Type B pancreatic cell (in vitro differentiated cells): ENCODE measurements around the gene SCYGR1. TPM values are rescaled to one million over a fixed set of nuclear protein-coding genes. Genes with fewer than 3 reads are reported as not detected.

ENCODE experiments used
- DNase-seq: peaks from one replicate; pipeline ENCODE4 v3.0.0; 2021; ENCODE audit warnings: mixed read lengths; ENCODE audit not compliant: unreplicated experiment; ENCODE audit errors: extremely low spot score
- H3K27ac Mint-ChIP-seq: 2 replicates; pipeline ENCODE4 v1.8.0; 2021; ENCODE audit warnings: mild to moderate bottlenecking, mixed read lengths
- H3K27me3 Mint-ChIP-seq: 2 replicates; pipeline ENCODE4 v1.8.0; 2021; ENCODE audit warnings: mixed read lengths
- H3K36me3 Mint-ChIP-seq: 2 replicates; pipeline ENCODE4 v1.8.0; 2021; ENCODE audit warnings: mixed read lengths
- H3K4me1 Mint-ChIP-seq: one replicate; pipeline ENCODE4 v1.8.0; 2021; ENCODE audit warnings: mixed read lengths; ENCODE audit not compliant: unreplicated experiment
- H3K4me3 Mint-ChIP-seq: 2 replicates; pipeline ENCODE4 v1.8.0; 2021; ENCODE audit warnings: mild to moderate bottlenecking, mixed read lengths
- H3K9me3 Mint-ChIP-seq: 2 replicates; pipeline ENCODE4 v1.8.0; 2021; ENCODE audit warnings: mixed read lengths
- total RNA-seq: library from RNA; stranded (reverse); gene quantifications from 2 replicates; pipeline ENCODE4 v1.2.1, GENCODE V29; 2021; ENCODE audit warnings: low replicate concordance
- TF ChIP-seq, protein P1 (sequence below): fragments of 200-600 bp; sonication (generic); conservative IDR thresholded peaks from 2 replicates; pipeline ENCODE4 v1.5.0; 2021; ENCODE audit warnings: antibody characterized with exemption, mild to moderate bottlenecking

SCYGR1 gene
- total RNA-seq, 1 donor from 2014 or later = not detected

DNA sequence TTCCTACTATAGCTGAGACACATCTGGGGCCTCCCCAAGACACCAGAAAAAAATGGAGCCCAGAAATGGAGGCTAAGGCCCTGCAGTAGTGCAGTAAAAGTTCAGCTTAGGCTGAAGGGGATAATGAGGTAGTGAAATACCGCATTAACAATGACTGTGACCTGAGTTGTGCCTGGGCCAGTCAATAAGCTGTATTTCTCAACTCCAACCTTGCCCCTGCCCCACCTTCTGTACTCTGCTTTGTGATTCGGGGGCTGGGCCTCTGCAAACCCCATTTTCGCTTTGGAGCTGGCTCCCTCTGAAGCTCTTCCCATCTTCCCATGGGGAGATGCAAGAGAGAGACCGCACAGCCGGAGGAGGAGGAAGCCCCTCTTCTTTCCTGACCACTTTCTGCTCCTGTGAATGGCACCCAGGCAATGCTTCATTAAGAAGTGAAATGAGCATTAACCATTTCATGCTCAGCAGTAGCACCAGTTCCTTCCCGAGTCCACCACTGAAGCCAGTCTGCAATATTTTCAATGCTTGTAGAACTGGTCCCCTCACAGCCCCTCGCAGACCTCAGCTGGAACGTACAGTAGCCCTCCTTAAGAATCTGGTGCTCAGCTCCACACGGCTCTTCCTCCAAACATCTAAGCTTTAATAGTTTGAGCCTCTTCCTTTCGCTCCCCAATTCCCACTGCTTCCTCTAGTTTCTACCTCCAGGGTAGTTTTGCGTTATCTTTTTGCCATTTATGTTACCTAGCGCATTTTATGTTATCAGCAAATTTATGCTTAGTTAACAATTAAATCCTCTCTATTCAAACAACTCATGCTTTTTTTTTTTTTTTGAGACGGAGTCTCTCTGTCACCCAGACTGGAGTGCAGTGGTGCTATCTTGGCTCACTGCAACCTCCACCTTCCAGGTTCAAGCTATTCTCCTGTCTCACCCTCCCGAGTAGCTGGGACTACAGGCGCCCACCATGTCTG lies 32.6 kb upstream of the SCYGR1 start:
- Mint-ChIP-seq H3K27me3 (no peaks in the 10 kb centered on the region), H3K27ac (no peak overlapping the region), H3K36me3 (no peaks in the 10 kb centered on the region), H3K9me3 (no peaks in the 10 kb centered on the region), H3K4me3 (no peak overlapping the region), H3K4me1 (no peaks in the 10 kb centered on the region)
- TF ChIP-seq, protein P1, sequence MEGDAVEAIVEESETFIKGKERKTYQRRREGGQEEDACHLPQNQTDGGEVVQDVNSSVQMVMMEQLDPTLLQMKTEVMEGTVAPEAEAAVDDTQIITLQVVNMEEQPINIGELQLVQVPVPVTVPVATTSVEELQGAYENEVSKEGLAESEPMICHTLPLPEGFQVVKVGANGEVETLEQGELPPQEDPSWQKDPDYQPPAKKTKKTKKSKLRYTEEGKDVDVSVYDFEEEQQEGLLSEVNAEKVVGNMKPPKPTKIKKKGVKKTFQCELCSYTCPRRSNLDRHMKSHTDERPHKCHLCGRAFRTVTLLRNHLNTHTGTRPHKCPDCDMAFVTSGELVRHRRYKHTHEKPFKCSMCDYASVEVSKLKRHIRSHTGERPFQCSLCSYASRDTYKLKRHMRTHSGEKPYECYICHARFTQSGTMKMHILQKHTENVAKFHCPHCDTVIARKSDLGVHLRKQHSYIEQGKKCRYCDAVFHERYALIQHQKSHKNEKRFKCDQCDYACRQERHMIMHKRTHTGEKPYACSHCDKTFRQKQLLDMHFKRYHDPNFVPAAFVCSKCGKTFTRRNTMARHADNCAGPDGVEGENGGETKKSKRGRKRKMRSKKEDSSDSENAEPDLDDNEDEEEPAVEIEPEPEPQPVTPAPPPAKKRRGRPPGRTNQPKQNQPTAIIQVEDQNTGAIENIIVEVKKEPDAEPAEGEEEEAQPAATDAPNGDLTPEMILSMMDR = no peak
- no peak for DNase-seq

DNA sequence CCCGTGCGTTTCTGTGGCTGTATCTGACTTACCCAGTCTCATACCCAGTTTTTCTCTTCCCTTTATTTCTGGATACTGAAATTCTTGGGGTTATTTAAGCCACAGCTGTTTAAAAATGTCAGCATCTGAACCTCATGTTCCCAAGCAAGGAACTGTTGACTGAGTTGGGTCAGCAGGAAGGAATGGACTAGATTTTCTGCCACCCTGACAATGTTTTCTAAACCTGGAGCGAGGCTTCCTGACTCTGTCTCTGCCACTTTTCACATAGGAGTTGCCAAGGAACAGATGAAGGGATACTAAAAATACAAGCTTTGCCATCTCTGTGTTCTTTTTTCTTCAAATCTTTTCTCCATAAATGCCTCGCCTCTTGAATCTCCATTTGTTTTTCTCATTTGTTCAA lies 29.0 kb upstream of the SCYGR1 start:
- TF ChIP-seq, protein P1 = no peak
- H3K27me3 Mint-ChIP-seq = peaks cover 4% of the 10 kb centered on the region
- no peaks in the 10 kb centered on the region for H3K36me3 Mint-ChIP-seq
- no peak for DNase-seq
- no peak overlapping the region for H3K4me3 Mint-ChIP-seq
- no peaks in the 10 kb centered on the region for H3K9me3 Mint-ChIP-seq
- no peak overlapping the region for H3K27ac Mint-ChIP-seq
- H3K4me1 Mint-ChIP-seq = no peaks in the 10 kb centered on the region

DNA sequence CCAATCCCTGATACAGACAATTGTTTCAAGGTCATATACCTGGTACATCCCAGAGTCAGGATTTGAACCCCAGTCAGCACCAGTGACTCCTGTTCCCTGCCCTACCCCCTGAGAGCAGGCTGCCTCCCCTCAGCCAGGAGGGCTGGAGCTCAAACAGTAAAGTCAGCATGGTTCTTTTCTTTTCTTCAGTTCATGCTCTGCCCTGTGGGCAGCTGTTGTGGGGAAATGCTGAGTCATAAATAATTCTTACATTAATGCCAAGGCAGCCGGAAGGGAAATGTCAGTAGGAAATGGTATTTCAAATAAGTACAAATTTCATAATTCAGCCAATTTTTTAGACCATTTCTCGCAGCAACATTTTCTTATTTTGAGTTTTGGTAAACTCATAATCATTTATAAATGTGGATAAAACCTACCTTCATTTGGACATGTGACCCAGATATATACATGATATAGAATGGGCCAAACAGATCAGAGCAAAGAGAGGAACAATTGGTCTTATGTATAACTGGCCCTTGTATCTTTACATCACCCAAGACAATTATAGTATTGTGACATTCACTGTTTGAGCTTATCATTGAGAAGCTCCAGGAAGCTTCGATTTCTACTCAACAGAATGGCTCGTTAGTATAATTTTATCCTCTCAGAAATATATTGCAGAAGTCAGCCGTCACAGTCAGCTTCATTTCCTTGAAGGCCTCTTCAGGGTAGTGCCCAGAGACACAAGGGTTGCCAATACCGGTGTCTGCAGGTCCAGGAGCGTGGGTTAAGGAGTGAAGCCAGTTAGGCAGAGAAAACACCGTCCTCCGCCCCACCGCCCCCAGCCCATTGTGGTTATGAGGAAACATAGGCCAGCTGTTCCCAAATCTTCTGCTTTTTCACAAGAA lies 28.0 kb upstream of the SCYGR1 start:
- Mint-ChIP-seq H3K4me3 (no peak overlapping the region), H3K4me1 (no peaks in the 10 kb centered on the region), H3K36me3 (no peaks in the 10 kb centered on the region), H3K9me3 (no peaks in the 10 kb centered on the region), H3K27me3 (peaks cover 4% of the 10 kb centered on the region), H3K27ac (no peak overlapping the region)
- TF ChIP-seq, protein P1 = no peak
- DNase-seq = no peak

DNA sequence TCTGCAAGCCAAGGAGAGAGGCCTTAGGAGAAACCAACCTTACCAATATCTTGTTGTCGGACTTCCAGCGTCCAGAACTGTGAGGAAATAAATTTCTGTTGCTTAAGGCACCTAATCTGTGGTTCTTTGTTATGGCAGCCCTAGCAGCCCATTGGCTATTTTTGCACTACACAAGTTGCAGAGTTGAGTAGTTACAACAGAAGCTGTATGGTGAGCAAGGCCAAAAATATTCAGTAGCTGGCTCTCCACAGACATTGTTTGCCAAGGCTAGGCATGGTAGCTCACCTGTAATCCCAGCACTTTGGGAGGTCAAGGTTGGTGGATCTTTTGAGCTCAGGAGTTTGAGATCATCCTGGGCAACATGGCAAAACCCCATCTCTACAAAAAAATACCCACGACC lies 27.1 kb upstream of the SCYGR1 start:
- TF ChIP-seq, protein P1 = no peak
- Mint-ChIP-seq H3K27me3 (peaks cover 4% of the 10 kb centered on the region), H3K36me3 (no peaks in the 10 kb centered on the region), H3K9me3 (no peaks in the 10 kb centered on the region), H3K4me3 (no peak overlapping the region), H3K27ac (no peak overlapping the region), H3K4me1 (no peaks in the 10 kb centered on the region)
- DNase-seq = no peak

DNA sequence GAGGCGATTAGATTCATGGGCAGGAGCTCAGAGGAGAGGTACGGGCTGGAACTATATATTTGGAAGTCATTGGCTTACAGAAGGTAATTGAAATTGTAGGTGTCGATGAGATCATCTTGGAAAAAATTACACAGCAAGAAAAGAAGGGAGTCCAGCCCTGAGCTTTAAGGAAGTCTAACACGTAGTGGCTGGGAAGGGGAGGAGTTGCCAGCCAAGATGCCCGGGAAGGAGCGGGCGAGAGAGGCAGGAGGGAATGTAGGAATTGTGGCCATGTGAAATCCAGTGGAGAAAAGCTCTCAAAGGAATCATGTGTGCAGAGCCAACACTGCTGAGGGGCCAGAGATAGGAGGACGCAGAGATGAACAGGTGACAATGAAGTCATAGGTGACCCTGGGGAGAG lies 25.6 kb upstream of the SCYGR1 start:
- H3K4me3 Mint-ChIP-seq = no peak overlapping the region
- no peak overlapping the region for H3K27ac Mint-ChIP-seq
- H3K27me3 Mint-ChIP-seq = peaks cover 4% of the 10 kb centered on the region
- no peaks in the 10 kb centered on the region for H3K36me3 Mint-ChIP-seq
- no peaks in the 10 kb centered on the region for H3K9me3 Mint-ChIP-seq
- no peaks in the 10 kb centered on the region for H3K4me1 Mint-ChIP-seq
- TF ChIP-seq, protein P1 = no peak
- no peak for DNase-seq
